NCI-H774 (cell line): ENCODE results near the gene ZCCHC13.
"Not testable (repeated sequence)": the region's sequence is repeated elsewhere in the genome, so short reads cannot be mapped to it uniquely, and the experiment has no call there.

ENCODE experiments used
- DNase-seq: peaks from one replicate; lab custom pipeline; 2025; lab: John Stamatoyannopoulos, UW

Gene ZCCHC13

GRCh38 chrX:74324131-74324530 lies 20.2 kb downstream of the ZCCHC13 start:
- DNase-seq = no peak

GRCh38 chrX:74325130-74326059 lies 21.4 kb downstream of the ZCCHC13 start:
- DNase-seq = no peak

GRCh38 chrX:74338852-74339251 lies 34.9 kb downstream of the ZCCHC13 start:
- no peak for DNase-seq

- DNase-seq = no peak
These were observed 36.1 kb downstream of the ZCCHC13 start for GRCh38 chrX:74340051-74340450.

DNA sequence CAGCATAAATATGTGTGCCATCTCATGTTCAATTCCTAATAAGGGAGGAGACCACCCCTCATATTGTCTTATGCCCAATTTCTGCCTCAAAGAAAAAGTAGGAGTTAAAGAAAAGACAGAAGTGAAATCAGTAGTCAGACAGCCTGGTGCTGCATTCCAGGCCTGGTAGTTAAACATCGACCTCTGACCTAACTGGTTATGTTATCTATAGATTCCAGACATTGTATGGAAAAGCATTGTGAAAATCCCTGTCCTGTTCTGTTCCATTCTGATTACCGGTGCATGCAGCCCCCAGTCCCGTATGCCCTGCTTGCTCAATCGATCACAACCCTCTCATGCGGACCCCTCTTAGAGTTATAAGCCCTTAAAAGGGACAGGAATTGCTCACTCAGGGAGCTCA lies 38.2 kb downstream of the ZCCHC13 start:
- DNase-seq = not testable (repeated sequence)

DNA sequence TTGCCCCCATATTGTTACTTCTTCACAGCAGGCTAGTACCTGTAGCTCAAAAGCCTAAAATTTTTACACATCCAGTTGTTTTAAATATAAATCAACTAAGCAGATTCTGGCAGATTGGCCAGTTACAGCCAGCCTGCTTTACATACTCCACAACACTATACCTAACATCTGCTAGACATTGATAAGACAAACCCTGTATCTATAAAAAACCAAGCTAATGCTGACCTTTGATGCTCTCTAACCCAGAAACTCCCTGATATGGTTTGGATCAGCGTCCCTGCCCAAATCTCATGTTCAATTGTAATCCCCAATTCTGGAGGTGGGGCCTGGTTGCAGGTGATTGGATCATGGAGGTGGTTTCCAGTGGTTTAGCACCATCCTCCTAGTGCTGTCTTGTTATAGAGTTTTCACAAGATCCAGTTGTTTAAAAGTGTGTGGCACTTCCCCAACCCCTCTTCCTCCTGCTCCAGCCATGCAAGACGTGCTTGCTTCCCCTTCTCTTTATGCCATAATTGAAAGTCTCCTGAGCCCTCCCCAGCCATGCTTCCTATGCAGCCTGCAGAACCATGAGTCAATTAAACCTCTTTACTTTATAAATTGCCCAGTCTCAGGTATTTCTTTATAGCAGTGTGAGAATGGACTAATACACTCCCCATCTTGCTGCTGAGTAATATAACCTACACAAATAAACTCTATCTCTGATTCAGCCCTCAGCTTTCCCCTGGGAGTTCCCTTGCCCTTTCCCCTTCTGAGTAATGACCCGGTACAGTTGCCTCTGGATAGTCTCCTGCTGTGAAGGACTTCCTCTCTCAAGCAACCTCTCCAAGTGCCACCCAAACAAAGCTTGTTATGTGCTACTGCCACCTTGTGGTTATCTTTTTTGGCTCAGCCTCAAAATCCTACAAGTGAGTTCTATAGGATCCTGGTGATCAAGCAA lies 39.6 kb downstream of the ZCCHC13 start:
- DNase-seq = peak; percentile 53

DNA sequence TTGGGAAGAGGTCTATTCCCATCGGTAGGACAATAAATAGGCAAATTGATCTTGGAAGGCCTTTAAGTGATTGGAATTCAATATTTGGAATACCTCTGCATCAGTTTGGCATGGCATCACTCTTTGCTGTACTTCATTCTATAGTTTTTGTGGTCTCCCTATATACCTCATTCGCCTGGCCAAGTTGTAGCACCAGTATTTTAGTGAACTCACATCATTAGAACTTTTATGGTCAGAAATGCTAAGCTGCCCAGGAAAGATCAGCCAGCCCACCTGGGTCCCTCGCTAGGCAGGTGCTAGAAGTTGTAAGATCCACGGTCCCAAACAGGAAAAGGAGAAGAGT lies 40.3 kb downstream of the ZCCHC13 start:
- no peak for DNase-seq

- DNase-seq = no peak
These were observed 42.1 kb downstream of the ZCCHC13 start for GRCh38 chrX:74346088-74346487.

DNA sequence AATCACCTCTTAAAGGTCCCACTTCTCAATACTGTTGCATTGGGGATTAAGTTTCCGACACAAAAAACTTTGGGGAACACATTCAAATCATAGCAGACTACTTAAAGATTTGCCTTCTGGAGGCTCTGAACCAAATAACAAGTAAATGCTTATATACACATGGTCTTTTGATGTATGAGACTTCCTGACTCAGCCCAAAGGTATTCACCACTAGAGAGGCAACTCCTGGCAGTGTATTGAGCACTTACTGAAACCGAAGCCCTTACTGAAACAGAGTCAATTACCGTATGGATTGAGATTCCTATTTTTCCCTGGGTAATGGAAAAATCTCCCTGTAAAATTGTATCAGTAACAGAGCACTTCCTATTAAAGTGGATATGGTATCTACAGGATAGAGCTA lies 45.4 kb downstream of the ZCCHC13 start:
- DNase-seq = no peak

DNA sequence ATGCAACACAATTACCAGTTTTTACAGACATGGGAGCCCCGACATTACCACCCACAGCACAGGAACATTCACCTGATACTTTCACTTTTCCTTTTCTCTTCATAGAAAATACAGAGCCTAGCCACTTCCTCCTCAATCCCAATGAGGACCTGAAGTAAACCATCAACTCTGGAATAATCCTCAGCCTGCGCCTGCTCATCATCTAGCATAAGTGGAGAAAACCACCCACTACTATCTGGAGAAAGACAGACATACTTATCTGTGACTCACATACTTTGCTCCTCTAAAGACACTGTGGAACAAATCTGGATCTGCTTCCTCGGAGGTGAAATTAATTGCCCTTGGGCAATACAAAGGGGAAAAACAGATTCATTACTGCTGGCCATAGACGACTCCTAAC lies 47.8 kb downstream of the ZCCHC13 start:
- no peak for DNase-seq

GRCh38 chrX:74353984-74354383 lies 50.0 kb downstream of the ZCCHC13 start:
- no peak for DNase-seq
